ENCODE data around the gene TIGD3. TPM values are rescaled to one million over a fixed set of nuclear protein-coding genes. Genes with fewer than 3 reads are reported as not detected.

The TIGD3 gene
- total and polyA plus RNA-seq, 10 of the 15 experiments (the other 5 are each of a cell fraction or from before 2014, with no cell fraction given): 0.13 to 1.4 (median 0.57) TPM

GRCh38 chr11:65327021-65327420, 27.5 kb upstream of the TIGD3 start (continued):
- TF ChIP-seq ZBTB40 (IDR thresholded peaks at IDR 0.05; ENCODE audit: borderline replicate concordance): no peak
- no peak for TF ChIP-seq ZNF592 (IDR thresholded peaks at IDR 0.05)
- TF ChIP-seq HDGF (IDR thresholded peaks at IDR 0.05): no peak
- TF ChIP-seq FOXK2 (IDR thresholded peaks at IDR 0.05): no peak
